WTC11 (cell line): ENCODE results near the gene HOXD10. TPM values are rescaled to one million over a fixed set of nuclear protein-coding genes. Genes with fewer than 3 reads are reported as not detected.
A peak's percentile ranks its signal among the peaks of the same experiment; 100 is the strongest.

ENCODE experiments used
- ATF1 ChIP-seq: sonication (generic); formaldehyde crosslinking; IDR thresholded peaks from 2 replicates; pipeline ENCODE4 v1.8.1; 2023; ENCODE audit warnings: mild to moderate bottlenecking, moderate library complexity, missing genetic modification reagents
- ESRRA ChIP-seq: sonication (generic); formaldehyde crosslinking; IDR thresholded peaks from 2 replicates; pipeline ENCODE4 v1.8.1; 2022; ENCODE audit warnings: mild to moderate bottlenecking, missing genetic modification reagents, borderline replicate concordance
- ETV6 ChIP-seq: sonication (generic); formaldehyde crosslinking; IDR thresholded peaks from 2 replicates; pipeline ENCODE4 v1.8.1; 2022; ENCODE audit warnings: mild to moderate bottlenecking, missing genetic modification reagents
- GTF2I ChIP-seq: fragments of 250-450 bp; sonication (Bioruptor Pico); conservative IDR thresholded peaks from 2 replicates; pipeline ENCODE4 v1.4.0; 2021; ENCODE audit warnings: mild to moderate bottlenecking
- MYBL2 ChIP-seq: sonication (generic); formaldehyde crosslinking; IDR thresholded peaks from 2 replicates; pipeline ENCODE4 v1.8.1; 2023; ENCODE audit warnings: mild to moderate bottlenecking, moderate library complexity, missing genetic modification reagents
- NFYB ChIP-seq: sonication (generic); formaldehyde crosslinking; conservative IDR thresholded peaks from 2 replicates; pipeline ENCODE4 v1.8.0; 2022; ENCODE audit warnings: low read depth, missing genetic modification reagents
- NR3C1 ChIP-seq: sonication (generic); formaldehyde crosslinking; conservative IDR thresholded peaks from 2 replicates; pipeline ENCODE4 v1.8.1; 2023; ENCODE audit warnings: low read depth, mild to moderate bottlenecking, missing genetic modification reagents
- ZNF138 ChIP-seq: sonication (generic); formaldehyde crosslinking; conservative IDR thresholded peaks from 2 replicates; pipeline ENCODE4 v1.8.1; 2022; ENCODE audit warnings: mild to moderate bottlenecking, moderate library complexity, missing genetic modification reagents
- total RNA-seq: library from RNA; stranded (reverse); gene quantifications from 3 replicates; pipeline ENCODE4 v1.2.3, GENCODE V29; 2021
- TF ChIP-seq, protein P1 (sequence below): sonication (generic); formaldehyde crosslinking; IDR thresholded peaks from 2 replicates; pipeline ENCODE4 v1.8.1; 2023; ENCODE audit warnings: mild to moderate bottlenecking, missing genetic modification reagents, moderate library complexity
- TF ChIP-seq, protein P2 (sequence below): sonication (generic); formaldehyde crosslinking; IDR thresholded peaks from 2 replicates; pipeline ENCODE4 v1.8.1; 2023; ENCODE audit warnings: mild to moderate bottlenecking, missing genetic modification reagents, borderline replicate concordance
- TF ChIP-seq, protein P3 (sequence below): fragments of 250-450 bp; sonication (Bioruptor Pico); conservative IDR thresholded peaks from 2 replicates; pipeline ENCODE4 v1.9.0; 2021; ENCODE audit warnings: mild to moderate bottlenecking
- TF ChIP-seq, protein P4 (sequence below): fragments of 250-450 bp; sonication (Bioruptor Pico); IDR thresholded peaks from 2 replicates; pipeline ENCODE4 v1.9.0; 2021; ENCODE audit warnings: mild to moderate bottlenecking, borderline replicate concordance
- TF ChIP-seq, protein P5 (sequence below): sonication (generic); formaldehyde crosslinking; IDR thresholded peaks from 2 replicates; pipeline ENCODE4 v1.8.0; 2022; ENCODE audit warnings: mild to moderate bottlenecking, missing genetic modification reagents
- TF ChIP-seq, protein P6 (sequence below): fragments of 250-450 bp; sonication (Bioruptor Pico); IDR thresholded peaks from 2 replicates; pipeline ENCODE4 v1.9.0; 2021; ENCODE audit warnings: mild to moderate bottlenecking
- TF ChIP-seq, protein P7 (sequence below): sonication (generic); formaldehyde crosslinking; IDR thresholded peaks from 2 replicates; pipeline ENCODE4 v1.8.1; 2023; ENCODE audit warnings: mild to moderate bottlenecking, missing genetic modification reagents, moderate library complexity
- TF ChIP-seq, protein P8 (sequence below): fragments of 250-450 bp; sonication (Bioruptor Pico); IDR thresholded peaks from 2 replicates; pipeline ENCODE4 v1.9.0; 2021; ENCODE audit warnings: mild to moderate bottlenecking
- TF ChIP-seq, protein P9 (sequence below): fragments of 200-600 bp; IDR thresholded peaks from 2 replicates; pipeline ENCODE4 v1.8.0; 2022; ENCODE audit warnings: antibody characterized with exemption

Gene HOXD10
- total RNA-seq, 1 experiment from 2014 or later = not detected

DNA sequence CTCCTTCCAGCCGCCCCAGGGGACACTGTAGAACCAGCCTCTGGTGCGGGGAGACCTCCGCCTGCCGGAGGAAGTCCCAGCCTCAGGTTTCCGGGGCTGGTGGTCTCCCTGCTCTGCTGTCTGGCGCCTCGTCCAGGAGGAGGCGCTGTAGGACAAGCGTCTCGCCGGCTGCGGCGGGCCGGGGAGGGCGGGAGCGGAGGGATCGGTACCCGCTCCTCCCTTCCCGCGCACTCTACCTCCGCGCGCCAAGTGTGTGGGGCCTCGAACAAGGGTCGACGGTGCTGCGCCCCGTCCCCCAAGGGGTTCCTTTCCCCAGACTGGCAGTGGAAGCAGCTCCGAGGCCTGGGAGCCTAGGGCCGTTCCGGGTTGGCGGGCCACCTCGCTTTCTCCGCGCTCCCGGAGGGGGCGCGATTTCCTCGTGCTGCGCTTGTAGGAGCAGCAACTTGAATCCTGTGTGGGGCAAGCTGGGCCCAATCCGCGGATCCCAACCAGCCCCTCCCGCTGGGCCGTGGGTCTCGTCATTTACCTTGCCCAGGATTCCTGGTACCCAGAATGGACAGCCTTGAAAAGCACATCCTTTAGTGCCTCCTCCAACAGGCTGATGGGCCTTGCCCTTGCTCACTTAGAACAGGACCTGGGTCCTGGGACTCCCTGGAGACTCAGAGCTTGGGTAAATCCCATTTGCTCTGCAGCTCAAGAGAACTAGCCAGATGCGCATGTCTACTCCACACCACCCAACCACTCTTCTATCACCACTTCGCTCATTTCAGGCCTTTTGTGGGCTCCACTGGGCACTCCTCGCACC, 24.1 kb downstream of the HOXD10 start (continued):
- TF ChIP-seq, protein P1, sequence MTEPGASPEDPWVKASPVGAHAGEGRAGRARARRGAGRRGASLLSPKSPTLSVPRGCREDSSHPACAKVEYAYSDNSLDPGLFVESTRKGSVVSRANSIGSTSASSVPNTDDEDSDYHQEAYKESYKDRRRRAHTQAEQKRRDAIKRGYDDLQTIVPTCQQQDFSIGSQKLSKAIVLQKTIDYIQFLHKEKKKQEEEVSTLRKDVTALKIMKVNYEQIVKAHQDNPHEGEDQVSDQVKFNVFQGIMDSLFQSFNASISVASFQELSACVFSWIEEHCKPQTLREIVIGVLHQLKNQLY (CRISPR knock-in tag) = no peak
- TF ChIP-seq, protein P2, sequence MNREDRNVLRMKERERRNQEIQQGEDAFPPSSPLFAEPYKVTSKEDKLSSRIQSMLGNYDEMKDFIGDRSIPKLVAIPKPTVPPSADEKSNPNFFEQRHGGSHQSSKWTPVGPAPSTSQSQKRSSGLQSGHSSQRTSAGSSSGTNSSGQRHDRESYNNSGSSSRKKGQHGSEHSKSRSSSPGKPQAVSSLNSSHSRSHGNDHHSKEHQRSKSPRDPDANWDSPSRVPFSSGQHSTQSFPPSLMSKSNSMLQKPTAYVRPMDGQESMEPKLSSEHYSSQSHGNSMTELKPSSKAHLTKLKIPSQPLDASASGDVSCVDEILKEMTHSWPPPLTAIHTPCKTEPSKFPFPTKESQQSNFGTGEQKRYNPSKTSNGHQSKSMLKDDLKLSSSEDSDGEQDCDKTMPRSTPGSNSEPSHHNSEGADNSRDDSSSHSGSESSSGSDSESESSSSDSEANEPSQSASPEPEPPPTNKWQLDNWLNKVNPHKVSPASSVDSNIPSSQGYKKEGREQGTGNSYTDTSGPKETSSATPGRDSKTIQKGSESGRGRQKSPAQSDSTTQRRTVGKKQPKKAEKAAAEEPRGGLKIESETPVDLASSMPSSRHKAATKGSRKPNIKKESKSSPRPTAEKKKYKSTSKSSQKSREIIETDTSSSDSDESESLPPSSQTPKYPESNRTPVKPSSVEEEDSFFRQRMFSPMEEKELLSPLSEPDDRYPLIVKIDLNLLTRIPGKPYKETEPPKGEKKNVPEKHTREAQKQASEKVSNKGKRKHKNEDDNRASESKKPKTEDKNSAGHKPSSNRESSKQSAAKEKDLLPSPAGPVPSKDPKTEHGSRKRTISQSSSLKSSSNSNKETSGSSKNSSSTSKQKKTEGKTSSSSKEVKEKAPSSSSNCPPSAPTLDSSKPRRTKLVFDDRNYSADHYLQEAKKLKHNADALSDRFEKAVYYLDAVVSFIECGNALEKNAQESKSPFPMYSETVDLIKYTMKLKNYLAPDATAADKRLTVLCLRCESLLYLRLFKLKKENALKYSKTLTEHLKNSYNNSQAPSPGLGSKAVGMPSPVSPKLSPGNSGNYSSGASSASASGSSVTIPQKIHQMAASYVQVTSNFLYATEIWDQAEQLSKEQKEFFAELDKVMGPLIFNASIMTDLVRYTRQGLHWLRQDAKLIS (CRISPR knock-in tag) = no peak
- TF ChIP-seq, protein P3, sequence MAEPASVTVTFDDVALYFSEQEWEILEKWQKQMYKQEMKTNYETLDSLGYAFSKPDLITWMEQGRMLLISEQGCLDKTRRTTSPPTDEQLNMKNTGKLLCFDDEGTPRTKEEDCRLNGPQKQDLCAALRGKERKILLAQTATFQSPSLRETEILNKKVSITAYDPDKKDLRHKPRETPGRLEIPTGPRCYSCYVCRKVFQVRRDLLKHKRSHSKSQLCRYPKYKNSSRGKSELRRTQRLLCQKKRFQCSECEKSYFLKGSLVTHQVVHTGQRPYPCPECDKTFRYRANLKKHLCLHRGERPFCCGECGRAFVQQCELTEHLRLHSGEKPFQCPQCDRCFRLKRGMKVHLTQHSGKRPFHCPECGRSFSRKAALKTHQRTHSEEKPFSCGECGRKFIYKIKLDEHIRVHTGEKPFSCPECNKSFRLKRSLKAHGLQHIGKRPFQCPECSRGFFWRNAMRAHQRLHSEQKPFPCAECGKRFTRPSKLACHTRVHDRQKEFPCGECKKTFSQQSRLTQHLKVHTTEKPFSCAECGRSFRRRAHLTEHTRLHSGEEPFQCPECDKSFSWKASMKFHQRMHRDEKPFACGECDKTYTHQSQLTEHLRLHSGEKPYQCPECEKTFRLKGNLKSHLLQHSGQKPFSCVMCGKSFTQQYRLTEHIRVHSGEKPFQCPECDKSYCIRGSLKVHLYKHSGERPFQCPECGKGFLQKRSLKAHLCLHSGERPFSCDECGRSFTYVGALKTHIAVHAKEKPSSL = no peak
- TF ChIP-seq ZNF138 (CRISPR knock-in tag) = no peak
- TF ChIP-seq, protein P4, sequence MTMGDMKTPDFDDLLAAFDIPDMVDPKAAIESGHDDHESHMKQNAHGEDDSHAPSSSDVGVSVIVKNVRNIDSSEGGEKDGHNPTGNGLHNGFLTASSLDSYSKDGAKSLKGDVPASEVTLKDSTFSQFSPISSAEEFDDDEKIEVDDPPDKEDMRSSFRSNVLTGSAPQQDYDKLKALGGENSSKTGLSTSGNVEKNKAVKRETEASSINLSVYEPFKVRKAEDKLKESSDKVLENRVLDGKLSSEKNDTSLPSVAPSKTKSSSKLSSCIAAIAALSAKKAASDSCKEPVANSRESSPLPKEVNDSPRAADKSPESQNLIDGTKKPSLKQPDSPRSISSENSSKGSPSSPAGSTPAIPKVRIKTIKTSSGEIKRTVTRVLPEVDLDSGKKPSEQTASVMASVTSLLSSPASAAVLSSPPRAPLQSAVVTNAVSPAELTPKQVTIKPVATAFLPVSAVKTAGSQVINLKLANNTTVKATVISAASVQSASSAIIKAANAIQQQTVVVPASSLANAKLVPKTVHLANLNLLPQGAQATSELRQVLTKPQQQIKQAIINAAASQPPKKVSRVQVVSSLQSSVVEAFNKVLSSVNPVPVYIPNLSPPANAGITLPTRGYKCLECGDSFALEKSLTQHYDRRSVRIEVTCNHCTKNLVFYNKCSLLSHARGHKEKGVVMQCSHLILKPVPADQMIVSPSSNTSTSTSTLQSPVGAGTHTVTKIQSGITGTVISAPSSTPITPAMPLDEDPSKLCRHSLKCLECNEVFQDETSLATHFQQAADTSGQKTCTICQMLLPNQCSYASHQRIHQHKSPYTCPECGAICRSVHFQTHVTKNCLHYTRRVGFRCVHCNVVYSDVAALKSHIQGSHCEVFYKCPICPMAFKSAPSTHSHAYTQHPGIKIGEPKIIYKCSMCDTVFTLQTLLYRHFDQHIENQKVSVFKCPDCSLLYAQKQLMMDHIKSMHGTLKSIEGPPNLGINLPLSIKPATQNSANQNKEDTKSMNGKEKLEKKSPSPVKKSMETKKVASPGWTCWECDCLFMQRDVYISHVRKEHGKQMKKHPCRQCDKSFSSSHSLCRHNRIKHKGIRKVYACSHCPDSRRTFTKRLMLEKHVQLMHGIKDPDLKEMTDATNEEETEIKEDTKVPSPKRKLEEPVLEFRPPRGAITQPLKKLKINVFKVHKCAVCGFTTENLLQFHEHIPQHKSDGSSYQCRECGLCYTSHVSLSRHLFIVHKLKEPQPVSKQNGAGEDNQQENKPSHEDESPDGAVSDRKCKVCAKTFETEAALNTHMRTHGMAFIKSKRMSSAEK (CRISPR knock-in tag) = no peak
- peak; percentile 52; the same call in 1 of the 2 replicates for TF ChIP-seq MYBL2
- no peak for TF ChIP-seq NFYB
- TF ChIP-seq GTF2I = no peak
- peak; percentile 51; the same call in 1 of the 2 replicates for TF ChIP-seq ETV6 (CRISPR knock-in tag)
- TF ChIP-seq, protein P5, sequence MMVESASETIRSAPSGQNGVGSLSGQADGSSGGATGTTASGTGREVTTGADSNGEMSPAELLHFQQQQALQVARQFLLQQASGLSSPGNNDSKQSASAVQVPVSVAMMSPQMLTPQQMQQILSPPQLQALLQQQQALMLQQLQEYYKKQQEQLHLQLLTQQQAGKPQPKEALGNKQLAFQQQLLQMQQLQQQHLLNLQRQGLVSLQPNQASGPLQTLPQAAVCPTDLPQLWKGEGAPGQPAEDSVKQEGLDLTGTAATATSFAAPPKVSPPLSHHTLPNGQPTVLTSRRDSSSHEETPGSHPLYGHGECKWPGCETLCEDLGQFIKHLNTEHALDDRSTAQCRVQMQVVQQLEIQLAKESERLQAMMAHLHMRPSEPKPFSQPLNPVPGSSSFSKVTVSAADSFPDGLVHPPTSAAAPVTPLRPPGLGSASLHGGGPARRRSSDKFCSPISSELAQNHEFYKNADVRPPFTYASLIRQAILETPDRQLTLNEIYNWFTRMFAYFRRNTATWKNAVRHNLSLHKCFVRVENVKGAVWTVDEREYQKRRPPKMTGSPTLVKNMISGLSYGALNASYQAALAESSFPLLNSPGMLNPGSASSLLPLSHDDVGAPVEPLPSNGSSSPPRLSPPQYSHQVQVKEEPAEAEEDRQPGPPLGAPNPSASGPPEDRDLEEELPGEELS (CRISPR knock-in tag) = peak; percentile 67; the same call in 1 of the 2 replicates
- TF ChIP-seq, protein P6, sequence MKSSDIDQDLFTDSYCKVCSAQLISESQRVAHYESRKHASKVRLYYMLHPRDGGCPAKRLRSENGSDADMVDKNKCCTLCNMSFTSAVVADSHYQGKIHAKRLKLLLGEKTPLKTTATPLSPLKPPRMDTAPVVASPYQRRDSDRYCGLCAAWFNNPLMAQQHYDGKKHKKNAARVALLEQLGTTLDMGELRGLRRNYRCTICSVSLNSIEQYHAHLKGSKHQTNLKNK (CRISPR knock-in tag) = no peak
- TF ChIP-seq ESRRA (CRISPR knock-in tag) = peak; percentile 64; the same call in 1 of the 2 replicates
- TF ChIP-seq, protein P7, sequence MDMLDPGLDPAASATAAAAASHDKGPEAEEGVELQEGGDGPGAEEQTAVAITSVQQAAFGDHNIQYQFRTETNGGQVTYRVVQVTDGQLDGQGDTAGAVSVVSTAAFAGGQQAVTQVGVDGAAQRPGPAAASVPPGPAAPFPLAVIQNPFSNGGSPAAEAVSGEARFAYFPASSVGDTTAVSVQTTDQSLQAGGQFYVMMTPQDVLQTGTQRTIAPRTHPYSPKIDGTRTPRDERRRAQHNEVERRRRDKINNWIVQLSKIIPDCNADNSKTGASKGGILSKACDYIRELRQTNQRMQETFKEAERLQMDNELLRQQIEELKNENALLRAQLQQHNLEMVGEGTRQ (CRISPR knock-in tag) = no peak
- TF ChIP-seq, protein P8, sequence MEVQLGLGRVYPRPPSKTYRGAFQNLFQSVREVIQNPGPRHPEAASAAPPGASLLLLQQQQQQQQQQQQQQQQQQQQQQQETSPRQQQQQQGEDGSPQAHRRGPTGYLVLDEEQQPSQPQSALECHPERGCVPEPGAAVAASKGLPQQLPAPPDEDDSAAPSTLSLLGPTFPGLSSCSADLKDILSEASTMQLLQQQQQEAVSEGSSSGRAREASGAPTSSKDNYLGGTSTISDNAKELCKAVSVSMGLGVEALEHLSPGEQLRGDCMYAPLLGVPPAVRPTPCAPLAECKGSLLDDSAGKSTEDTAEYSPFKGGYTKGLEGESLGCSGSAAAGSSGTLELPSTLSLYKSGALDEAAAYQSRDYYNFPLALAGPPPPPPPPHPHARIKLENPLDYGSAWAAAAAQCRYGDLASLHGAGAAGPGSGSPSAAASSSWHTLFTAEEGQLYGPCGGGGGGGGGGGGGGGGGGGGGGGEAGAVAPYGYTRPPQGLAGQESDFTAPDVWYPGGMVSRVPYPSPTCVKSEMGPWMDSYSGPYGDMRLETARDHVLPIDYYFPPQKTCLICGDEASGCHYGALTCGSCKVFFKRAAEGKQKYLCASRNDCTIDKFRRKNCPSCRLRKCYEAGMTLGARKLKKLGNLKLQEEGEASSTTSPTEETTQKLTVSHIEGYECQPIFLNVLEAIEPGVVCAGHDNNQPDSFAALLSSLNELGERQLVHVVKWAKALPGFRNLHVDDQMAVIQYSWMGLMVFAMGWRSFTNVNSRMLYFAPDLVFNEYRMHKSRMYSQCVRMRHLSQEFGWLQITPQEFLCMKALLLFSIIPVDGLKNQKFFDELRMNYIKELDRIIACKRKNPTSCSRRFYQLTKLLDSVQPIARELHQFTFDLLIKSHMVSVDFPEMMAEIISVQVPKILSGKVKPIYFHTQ (CRISPR knock-in tag) = no peak
- TF ChIP-seq, protein P9, sequence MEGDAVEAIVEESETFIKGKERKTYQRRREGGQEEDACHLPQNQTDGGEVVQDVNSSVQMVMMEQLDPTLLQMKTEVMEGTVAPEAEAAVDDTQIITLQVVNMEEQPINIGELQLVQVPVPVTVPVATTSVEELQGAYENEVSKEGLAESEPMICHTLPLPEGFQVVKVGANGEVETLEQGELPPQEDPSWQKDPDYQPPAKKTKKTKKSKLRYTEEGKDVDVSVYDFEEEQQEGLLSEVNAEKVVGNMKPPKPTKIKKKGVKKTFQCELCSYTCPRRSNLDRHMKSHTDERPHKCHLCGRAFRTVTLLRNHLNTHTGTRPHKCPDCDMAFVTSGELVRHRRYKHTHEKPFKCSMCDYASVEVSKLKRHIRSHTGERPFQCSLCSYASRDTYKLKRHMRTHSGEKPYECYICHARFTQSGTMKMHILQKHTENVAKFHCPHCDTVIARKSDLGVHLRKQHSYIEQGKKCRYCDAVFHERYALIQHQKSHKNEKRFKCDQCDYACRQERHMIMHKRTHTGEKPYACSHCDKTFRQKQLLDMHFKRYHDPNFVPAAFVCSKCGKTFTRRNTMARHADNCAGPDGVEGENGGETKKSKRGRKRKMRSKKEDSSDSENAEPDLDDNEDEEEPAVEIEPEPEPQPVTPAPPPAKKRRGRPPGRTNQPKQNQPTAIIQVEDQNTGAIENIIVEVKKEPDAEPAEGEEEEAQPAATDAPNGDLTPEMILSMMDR = peak; percentile 91
- no peak for TF ChIP-seq ATF1 (CRISPR knock-in tag)
- no peak for TF ChIP-seq NR3C1 (CRISPR knock-in tag)
